Immature natural killer cell (primary cell): ENCODE data around the gene SMG6. TPM values are rescaled to one million over a fixed set of nuclear protein-coding genes. Genes with fewer than 3 reads are reported as not detected.

Source experiments
- DNase-seq, 3 donors: peaks; one replicate each; pipeline ENCODE4 v3.0.0; 2022; ENCODE audit warnings: mixed read lengths in 1 of 3
- H3K27ac Mint-ChIP-seq, 6 donors: one replicate each; pipeline ENCODE4 v1.8.0; 2020; ENCODE audit warnings: mixed read lengths in 6 of 6, mild to moderate bottlenecking in 5 of 6, inconsistent platforms in 4 of 6, moderate library complexity in 3 of 6
- H3K27me3 Mint-ChIP-seq, 3 donors: one replicate each; pipeline ENCODE4 v1.8.0; 2020 to 2021; ENCODE audit warnings: low read depth in 3 of 3, mild to moderate bottlenecking in 3 of 3, mixed read lengths in 3 of 3, moderate library complexity in 3 of 3, inconsistent platforms in 1 of 3
- H3K36me3 Mint-ChIP-seq, 3 donors: one replicate each; pipeline ENCODE4 v1.8.0; 2020; ENCODE audit warnings: mixed read lengths in 3 of 3, inconsistent platforms in 2 of 3, mild to moderate bottlenecking in 2 of 3
- H3K4me1 Mint-ChIP-seq, 2 donors: one replicate each; pipeline ENCODE4 v1.8.0; 2020; ENCODE audit warnings: inconsistent platforms in 2 of 2, mild to moderate bottlenecking in 2 of 2, mixed read lengths in 2 of 2, moderate library complexity in 1 of 2
- H3K4me3 Mint-ChIP-seq, 5 donors: one replicate each; pipeline ENCODE4 v1.8.0; 2020; ENCODE audit warnings: mild to moderate bottlenecking in 5 of 5, mixed read lengths in 5 of 5, inconsistent platforms in 3 of 5, moderate library complexity in 3 of 5
- H3K9me3 Mint-ChIP-seq, 6 donors: one replicate each; pipeline ENCODE4 v1.8.0; 2020; ENCODE audit warnings: mild to moderate bottlenecking in 6 of 6, mixed read lengths in 6 of 6, inconsistent platforms in 4 of 6, moderate library complexity in 3 of 6
- polyA plus RNA-seq, 3 donors: library from polyadenylated mRNA; unstranded; fragments of 300-500 nt; fragmentation: Illumina TruSeq; gene quantifications; one replicate each; pipeline ENCODE4 v1.2.3, GENCODE V29; 2021

SMG6 gene
- polyA plus RNA-seq, 3 donors from 2014 or later, result 1.6 to 9.8 (median 4.7) TPM

GRCh38 chr17:2090804-2091534 lies 212.6 kb downstream of the SMG6 start:
- Mint-ChIP-seq H3K27ac (peak overlapping the region in 4 of 6 donors; percentile 23 to 98 (median 95)), H3K36me3 (peaks cover 0 to 11% (median 5%) of the 10 kb centered on the region in 3 donors), H3K9me3 (no peaks in the 10 kb centered on the region), H3K4me1 (peaks cover 47 to 51% of the 10 kb centered on the region in 2 donors), H3K27me3 (peaks cover 0 to 6% (median 0%) of the 10 kb centered on the region in 3 donors), H3K4me3 (peak overlapping the region in 4 of 5 donors; percentile 92 to 99 (median 98))
- DNase-seq, result no peak

GRCh38 chr17:2090210-2090641 lies 213.4 kb downstream of the SMG6 start:
- peaks cover 49 to 51% of the 10 kb centered on the region in 2 donors for H3K4me1 Mint-ChIP-seq

GRCh38 chr17:2089021-2089422 lies 214.6 kb downstream of the SMG6 start:
- H3K36me3 Mint-ChIP-seq, result peaks cover 3 to 11% (median 5%) of the 10 kb centered on the region in 3 donors
- H3K4me3 Mint-ChIP-seq, result peak overlapping the region; percentile 92 to 99 (median 98)
- H3K4me1 Mint-ChIP-seq, result peaks cover 51 to 59% of the 10 kb centered on the region in 2 donors
- no peak for DNase-seq
- H3K9me3 Mint-ChIP-seq, result no peaks in the 10 kb centered on the region
- H3K27me3 Mint-ChIP-seq, result peaks cover 0 to 8% (median 0%) of the 10 kb centered on the region in 3 donors
- H3K27ac Mint-ChIP-seq, result peak overlapping the region; percentile 92 to 99 (median 98)

More at GRCh38 chr17:2090210-2090641, 213.4 kb downstream of the SMG6 start:
- Mint-ChIP-seq H3K9me3 (no peaks in the 10 kb centered on the region), H3K27me3 (peaks cover 0 to 6% (median 0%) of the 10 kb centered on the region in 3 donors), H3K27ac (peak overlapping the region; percentile 92 to 99 (median 98)), H3K36me3 (peaks cover 0 to 11% (median 5%) of the 10 kb centered on the region in 3 donors), H3K4me3 (peak overlapping the region; percentile 92 to 99 (median 98))
- DNase-seq, result no peak

GRCh38 chr17:2087597-2088211 lies 215.9 kb downstream of the SMG6 start:
- peaks cover 5 to 10% (median 8%) of the 10 kb centered on the region in 3 donors for H3K36me3 Mint-ChIP-seq
- DNase-seq, result peak; percentile 41 to 47 (median 46)
- H3K4me1 Mint-ChIP-seq, result peaks cover 64 to 72% of the 10 kb centered on the region in 2 donors
- no peaks in the 10 kb centered on the region for H3K9me3 Mint-ChIP-seq
- peaks cover 0 to 8% (median 0%) of the 10 kb centered on the region in 3 donors for H3K27me3 Mint-ChIP-seq
- peak overlapping the region; percentile 54 to 92 (median 80) for H3K27ac Mint-ChIP-seq
- H3K4me3 Mint-ChIP-seq, result peak overlapping the region; percentile 28 to 65 (median 31)

GRCh38 chr17:2086306-2086705 lies 217.3 kb downstream of the SMG6 start:
- Mint-ChIP-seq H3K27ac (peak overlapping the region in 1 of 6 donors; percentile 92), H3K4me1 (peaks cover 72 to 86% of the 10 kb centered on the region in 2 donors), H3K4me3 (no peak overlapping the region), H3K9me3 (no peaks in the 10 kb centered on the region), H3K27me3 (peaks cover 0 to 10% (median 4%) of the 10 kb centered on the region in 3 donors), H3K36me3 (peaks cover 0 to 19% (median 11%) of the 10 kb centered on the region in 3 donors)
- DNase-seq, result no peak

GRCh38 chr17:2085648-2085949 lies 218.0 kb downstream of the SMG6 start:
- Mint-ChIP-seq H3K9me3 (no peaks in the 10 kb centered on the region), H3K36me3 (peaks cover 0 to 22% (median 7%) of the 10 kb centered on the region in 3 donors), H3K27ac (peak overlapping the region in 1 of 6 donors; percentile 30), H3K27me3 (peaks cover 0 to 10% (median 4%) of the 10 kb centered on the region in 3 donors), H3K4me1 (peaks cover 69 to 87% of the 10 kb centered on the region in 2 donors), H3K4me3 (no peak overlapping the region)
- DNase-seq, result no peak

- Mint-ChIP-seq H3K36me3 (peaks cover 0 to 22% (median 7%) of the 10 kb centered on the region in 3 donors), H3K4me1 (peaks cover 64 to 81% of the 10 kb centered on the region in 2 donors), H3K27ac (peak overlapping the region in 5 of 6 donors; percentile 0 to 88 (median 63)), H3K4me3 (peak overlapping the region in 1 of 5 donors; percentile 12), H3K27me3 (peaks cover 0 to 10% (median 4%) of the 10 kb centered on the region in 3 donors), H3K9me3 (no peaks in the 10 kb centered on the region)
- no peak for DNase-seq
These were observed 218.6 kb downstream of the SMG6 start for GRCh38 chr17:2084766-2085647.

GRCh38 chr17:2084036-2084765 lies 219.4 kb downstream of the SMG6 start:
- peaks cover 0 to 5% (median 4%) of the 10 kb centered on the region in 3 donors for H3K27me3 Mint-ChIP-seq
- no peaks in the 10 kb centered on the region for H3K9me3 Mint-ChIP-seq
- no peak for DNase-seq
- H3K4me1 Mint-ChIP-seq, result peaks cover 55 to 73% of the 10 kb centered on the region in 2 donors
- H3K4me3 Mint-ChIP-seq, result peak overlapping the region in 1 of 5 donors; percentile 12
- peaks cover 0 to 22% (median 7%) of the 10 kb centered on the region in 3 donors for H3K36me3 Mint-ChIP-seq
- peak overlapping the region; percentile 8 to 90 (median 76) for H3K27ac Mint-ChIP-seq

GRCh38 chr17:2083613-2084035 lies 220.0 kb downstream of the SMG6 start:
- H3K27me3 Mint-ChIP-seq, result peaks cover 0 to 5% (median 4%) of the 10 kb centered on the region in 3 donors
- no peak for DNase-seq
- H3K4me3 Mint-ChIP-seq, result no peak overlapping the region
- H3K27ac Mint-ChIP-seq, result peak overlapping the region; percentile 61 to 90 (median 77)
- H3K36me3 Mint-ChIP-seq, result peaks cover 1 to 24% (median 9%) of the 10 kb centered on the region in 3 donors
- no peaks in the 10 kb centered on the region for H3K9me3 Mint-ChIP-seq
- peaks cover 50 to 68% of the 10 kb centered on the region in 2 donors for H3K4me1 Mint-ChIP-seq

- Mint-ChIP-seq H3K4me3 (peak overlapping the region in 1 of 5 donors; percentile 35), H3K27ac (peak overlapping the region in 5 of 6 donors; percentile 25 to 84 (median 77)), H3K36me3 (peaks cover 10 to 33% (median 19%) of the 10 kb centered on the region in 3 donors), H3K9me3 (no peaks in the 10 kb centered on the region), H3K4me1 (peaks cover 35 to 54% of the 10 kb centered on the region in 2 donors), H3K27me3 (peaks cover 0 to 6% (median 4%) of the 10 kb centered on the region in 3 donors)
- no peak for DNase-seq
These were observed 221.4 kb downstream of the SMG6 start for GRCh38 chr17:2082003-2082781.

- peak overlapping the region in 3 of 5 donors; percentile 18 to 38 (median 35) for H3K4me3 Mint-ChIP-seq
- peak overlapping the region; percentile 15 to 84 (median 68) for H3K27ac Mint-ChIP-seq
- peaks cover 31 to 48% of the 10 kb centered on the region in 2 donors for H3K4me1 Mint-ChIP-seq
- no peak for DNase-seq
- no peaks in the 10 kb centered on the region for H3K9me3 Mint-ChIP-seq
- peaks cover 13 to 33% (median 21%) of the 10 kb centered on the region in 3 donors for H3K36me3 Mint-ChIP-seq
- peaks cover 0 to 6% (median 4%) of the 10 kb centered on the region in 3 donors for H3K27me3 Mint-ChIP-seq
These were observed 222.0 kb downstream of the SMG6 start for GRCh38 chr17:2081564-2081963.

- Mint-ChIP-seq H3K9me3 (no peaks in the 10 kb centered on the region), H3K27ac (peak overlapping the region in 1 of 6 donors; percentile 18), H3K36me3 (peaks cover 17 to 31% (median 27%) of the 10 kb centered on the region in 3 donors), H3K4me3 (no peak overlapping the region), H3K4me1 (peaks cover 33 to 38% of the 10 kb centered on the region in 2 donors), H3K27me3 (peaks cover 0 to 11% (median 4%) of the 10 kb centered on the region in 3 donors)
- no peak for DNase-seq
These were observed 226.5 kb downstream of the SMG6 start for GRCh38 chr17:2077040-2077439.
